IPS-NIHi7 (cell line): ENCODE data around the gene SCAMP2.
A peak's percentile ranks its signal among the peaks of the same experiment; 100 is the strongest.
"Not testable (repeated sequence)": the region's sequence is repeated elsewhere in the genome, so short reads cannot be mapped to it uniquely, and the experiment has no call there.

Source experiments
- DNase-seq: peaks from one replicate; pipeline ENCODE4 v3.0.0; 2012; ENCODE audit warnings: mixed read lengths; ENCODE audit errors: extremely low spot score

Gene SCAMP2

GRCh38 chr15:74890665-74890960 is 17.4 kb upstream of the SCAMP2 start:
- DNase-seq, result no peak

DNA sequence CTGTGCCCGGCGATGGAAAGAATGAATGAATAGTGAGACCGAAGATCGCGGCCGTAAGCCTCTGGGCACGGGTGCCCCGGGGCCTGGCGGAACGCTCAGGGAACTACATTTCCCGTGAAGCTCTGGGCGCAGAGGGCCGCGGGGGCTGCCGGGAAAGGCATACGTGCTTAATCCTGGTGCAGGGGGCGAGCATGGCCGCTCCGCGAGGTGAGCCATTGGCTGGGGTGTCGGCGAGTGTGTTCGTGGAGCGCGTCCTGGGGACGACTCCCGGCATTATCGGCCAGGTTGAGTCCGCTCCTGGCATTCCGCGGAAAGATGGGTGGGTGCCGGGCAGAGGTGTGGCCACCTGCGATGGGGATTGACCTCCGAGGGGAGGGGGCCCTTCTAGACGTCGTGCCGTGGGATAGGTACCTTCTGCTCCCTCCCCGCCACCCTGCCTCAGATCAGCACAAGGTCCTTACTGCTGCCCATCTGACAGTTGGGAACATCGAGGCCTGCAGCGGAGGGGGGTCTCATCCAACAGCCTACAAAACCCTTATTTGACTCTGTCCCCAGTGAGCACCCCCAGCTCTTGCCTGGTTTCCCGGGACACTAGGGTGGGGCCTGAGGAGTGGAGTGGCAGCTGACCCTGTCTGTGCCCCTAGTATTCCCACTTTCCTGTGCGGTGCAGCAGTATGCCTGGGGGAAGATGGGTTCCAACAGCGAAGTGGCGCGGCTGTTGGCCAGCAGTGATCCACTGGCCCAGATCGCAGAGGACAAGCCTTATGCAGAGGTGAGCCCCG is 16.9 kb upstream of the SCAMP2 start, which contains the start of gene MPI:
TSS of gene MPI (plus strand) at position 160 of the 782 bp plus-strand sequence. CDS start at position 192, 32 bp downstream.
- peak; percentile 98 for DNase-seq

- peak; percentile 60 for DNase-seq
Observed at GRCh38 chr15:74889390-74889882, 16.3 kb upstream of the SCAMP2 start.

DNA sequence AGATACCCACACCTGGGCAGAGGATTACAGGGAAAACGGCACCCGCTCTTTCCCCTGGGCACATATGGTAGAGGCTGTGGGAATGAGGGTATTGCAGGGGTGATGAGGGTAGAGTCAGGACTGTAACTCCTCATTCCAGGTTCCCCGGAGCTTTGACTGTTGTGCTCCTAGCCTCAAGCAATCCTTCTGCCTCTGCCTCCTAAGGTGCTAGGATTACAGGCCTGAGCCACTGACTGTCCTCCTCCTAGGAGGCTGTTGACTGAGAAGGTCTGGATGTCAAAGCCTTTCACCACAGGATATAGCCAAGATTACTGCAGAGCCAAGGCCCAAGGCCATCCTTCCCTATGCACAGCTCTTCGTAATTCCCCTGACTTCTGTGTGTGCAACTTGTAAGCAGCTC is 15.6 kb upstream of the SCAMP2 start:
- DNase-seq, result no peak

DNA sequence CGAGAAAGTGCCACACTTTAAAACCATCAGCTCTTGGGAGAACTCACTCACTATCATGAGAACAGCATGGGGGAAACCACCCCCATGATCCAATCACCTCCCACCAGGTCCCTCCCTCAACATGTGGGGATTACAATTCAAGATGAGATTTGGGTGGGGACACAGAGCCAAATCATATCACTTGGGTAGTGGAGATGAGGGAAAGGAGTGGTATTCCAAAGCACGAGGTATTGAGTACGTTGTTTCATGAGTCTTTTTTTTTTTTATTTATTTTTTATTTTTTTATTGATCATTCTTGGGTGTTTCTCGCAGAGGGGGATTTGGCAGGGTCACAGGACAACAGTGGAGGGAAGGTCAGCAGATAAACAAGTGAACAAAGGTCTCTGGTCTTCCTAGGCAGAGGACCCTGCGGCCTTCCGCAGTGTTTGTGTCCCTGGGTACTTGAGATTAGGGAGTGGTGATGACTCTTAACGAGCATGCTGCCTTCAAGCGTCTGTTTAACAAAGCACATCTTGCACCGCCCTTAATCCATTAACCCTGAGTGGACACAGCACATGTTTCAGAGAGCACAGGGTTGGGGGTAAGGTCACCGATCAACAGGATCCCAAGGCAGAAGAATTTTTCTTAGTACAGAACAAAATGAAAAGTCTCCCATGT is 14.5 kb upstream of the SCAMP2 start:
- not testable (repeated sequence) for DNase-seq

- DNase-seq, result no peak
Observed at GRCh38 chr15:74885461-74885860, 12.3 kb upstream of the SCAMP2 start.

GRCh38 chr15:74884428-74885223 is 11.5 kb upstream of the SCAMP2 start:
- DNase-seq, result no peak

DNA sequence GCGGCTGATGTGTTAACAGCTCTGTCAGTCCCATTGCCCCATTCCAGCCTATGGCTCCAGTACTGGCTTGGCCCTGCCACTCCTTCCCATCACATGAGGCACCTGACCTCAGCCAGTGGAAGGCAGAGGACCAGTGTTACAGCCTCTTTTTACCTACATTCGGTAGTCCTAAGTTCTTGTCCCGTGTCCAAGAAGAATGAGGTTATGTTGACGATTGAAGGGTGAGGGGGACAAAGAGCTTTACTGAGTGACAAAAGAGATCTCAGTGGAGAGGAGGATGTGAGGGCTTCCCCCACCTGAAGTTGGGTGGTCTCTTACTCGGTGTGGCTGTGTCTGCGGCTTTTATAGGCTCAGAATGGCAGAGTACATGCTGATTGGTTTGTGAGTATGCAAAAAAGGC is 9.4 kb upstream of the SCAMP2 start:
- no peak for DNase-seq

DNA sequence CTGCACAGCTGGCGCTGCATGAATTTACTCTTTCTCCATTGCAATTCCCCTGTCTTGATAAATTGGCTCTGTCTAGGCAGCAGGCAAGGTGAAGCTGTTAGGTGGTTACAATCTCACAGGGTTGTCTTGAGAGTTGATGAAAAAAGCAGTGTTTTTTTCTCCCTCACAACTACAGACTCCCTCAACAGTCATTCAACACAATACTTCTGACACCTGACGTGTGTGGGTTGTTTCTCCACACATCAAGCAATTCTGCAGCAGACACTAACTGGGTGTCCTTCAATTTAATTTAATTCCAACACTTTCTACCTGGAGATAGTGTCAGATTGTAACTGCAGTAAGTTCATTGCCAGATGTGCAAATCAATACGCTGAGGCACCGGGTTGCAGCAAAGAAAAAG is 5.1 kb upstream of the SCAMP2 start:
- DNase-seq, result no peak

GRCh38 chr15:74873756-74874424 is 725 bp upstream of the SCAMP2 start:
- DNase-seq, result no peak

GRCh38 chr15:74872702-74873035 is 496 bp downstream of the SCAMP2 start:
- DNase-seq, result no peak

DNA sequence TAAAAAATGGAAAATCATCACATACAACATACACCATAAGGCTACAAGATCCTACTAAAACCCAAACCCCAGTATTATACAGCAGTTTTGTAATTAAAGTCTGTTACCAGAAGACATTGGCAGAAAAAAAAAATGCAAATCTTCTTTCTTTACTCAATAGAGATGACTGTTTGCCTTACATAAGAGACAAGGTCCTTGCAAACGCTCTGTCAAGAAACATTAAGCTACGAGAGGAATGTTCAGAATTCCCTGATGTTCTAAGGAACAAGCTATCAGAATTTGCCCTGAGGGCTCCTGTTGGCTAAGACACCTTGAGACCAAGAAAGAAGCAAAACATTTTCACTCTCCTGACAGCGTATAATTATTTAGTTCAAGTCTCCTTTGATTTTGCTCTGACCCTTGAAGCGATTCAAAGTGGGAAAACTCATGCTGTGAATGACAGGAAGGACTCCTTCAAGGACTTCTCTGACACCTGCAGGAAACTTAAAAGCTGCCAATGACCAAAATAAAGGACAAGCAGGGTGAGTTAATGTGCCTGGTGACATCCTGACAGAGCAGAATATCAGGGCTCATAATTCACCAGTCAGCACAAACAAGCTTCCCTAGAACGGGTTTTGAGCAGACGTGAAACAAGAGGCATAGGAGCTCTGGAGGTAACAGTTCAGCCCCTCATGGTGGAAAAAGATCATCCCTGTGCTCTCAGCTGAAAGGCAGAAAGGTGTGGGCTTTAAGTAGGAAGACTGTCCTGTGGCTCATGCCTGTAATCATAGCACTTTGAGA is 2.5 kb downstream of the SCAMP2 start:
- DNase-seq, result no peak

DNA sequence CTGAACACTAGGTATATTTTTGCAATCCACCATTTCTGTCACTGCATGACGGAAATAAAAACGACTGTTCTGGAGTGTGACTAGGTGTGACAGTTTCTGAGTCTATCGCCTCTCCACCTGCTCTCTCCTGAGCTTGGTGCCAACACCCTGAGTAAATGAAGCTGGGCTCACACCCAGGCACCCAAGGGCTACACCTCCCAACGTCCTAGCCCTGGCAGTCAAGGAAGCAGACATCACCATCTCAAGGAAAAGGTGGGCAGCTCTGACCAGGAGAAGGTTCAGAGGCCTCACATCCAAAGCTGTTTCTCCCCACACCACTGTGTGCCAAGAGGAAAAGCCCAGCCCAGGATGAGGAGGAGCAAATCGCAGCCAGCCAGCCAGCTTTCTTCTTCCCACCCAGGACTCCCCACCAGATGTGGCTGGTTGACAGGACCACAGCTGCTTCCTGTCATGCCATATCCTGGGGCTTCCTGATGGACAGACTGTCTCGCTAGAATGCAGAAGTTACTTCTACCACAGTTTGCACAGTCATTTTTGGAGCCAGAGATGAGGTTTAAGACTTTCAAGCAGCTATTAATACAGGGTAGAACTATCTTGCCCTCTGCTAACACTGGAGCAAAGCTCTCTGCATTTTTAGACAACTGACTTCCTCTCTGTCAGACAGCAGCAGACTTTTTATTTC is 3.3 kb downstream of the SCAMP2 start:
- no peak for DNase-seq

DNA sequence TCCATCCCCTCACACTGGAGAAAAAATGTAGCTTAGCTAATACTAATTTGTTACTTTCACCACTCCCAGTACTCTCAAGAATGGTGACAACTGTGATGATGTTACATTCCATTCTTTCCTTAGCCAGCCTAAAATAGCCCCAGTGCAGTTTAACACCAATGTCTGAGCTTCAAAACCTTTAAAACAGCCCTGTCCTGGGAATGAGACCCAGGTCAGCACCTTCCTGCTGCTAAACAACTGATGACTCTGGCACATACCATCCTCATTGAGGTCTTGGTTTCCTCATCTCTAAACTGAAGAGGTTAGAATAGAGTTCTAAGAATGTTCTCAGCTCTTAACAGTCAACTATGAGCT is 3.8 kb downstream of the SCAMP2 start:
- no peak for DNase-seq

GRCh38 chr15:74868059-74868458 is 5.1 kb downstream of the SCAMP2 start:
- DNase-seq, result no peak

- DNase-seq, result no peak
Observed at GRCh38 chr15:74867466-74868038, 5.6 kb downstream of the SCAMP2 start.

GRCh38 chr15:74866090-74866489 is 7.1 kb downstream of the SCAMP2 start:
- DNase-seq, result no peak

GRCh38 chr15:74865316-74865715 is 7.8 kb downstream of the SCAMP2 start:
- no peak for DNase-seq

DNA sequence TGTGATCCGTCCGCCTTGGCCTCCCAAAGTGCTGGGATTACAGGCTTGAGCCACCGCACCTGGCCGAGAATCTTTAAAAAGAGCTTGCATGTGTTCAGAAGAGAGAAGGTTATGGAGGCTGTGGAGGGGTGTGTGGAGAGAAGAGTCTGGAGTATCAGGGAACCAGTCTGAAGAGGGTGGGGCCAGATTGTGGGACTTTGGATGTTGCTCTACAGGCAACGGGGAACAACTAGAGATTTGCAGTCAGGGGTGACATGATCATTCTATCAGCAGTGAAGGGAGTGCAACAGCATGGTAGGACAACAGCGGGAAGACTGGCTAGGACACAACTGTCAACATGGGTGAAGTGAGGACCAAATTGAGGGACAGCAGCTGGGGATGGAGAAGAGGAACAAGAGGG is 8.9 kb downstream of the SCAMP2 start:
- DNase-seq, result no peak

- DNase-seq, result no peak
Observed at GRCh38 chr15:74863239-74864056, 9.7 kb downstream of the SCAMP2 start.
